Common myeloid progenitor, CD34-positive (primary cell): ENCODE data around the gene PRR29.

Experiments
- CTCF ChIA-PET: fragments of 350-600 bp; sonication (Branson Sonifier 250); formaldehyde crosslinking; loops from one replicate; lab custom pipeline; 2021; ENCODE audit warnings: antibody characterized with exemption; lab: Charles Lee
- POLR2A ChIA-PET: fragments of 350-600 bp; sonication (Branson Sonifier 250); formaldehyde crosslinking; loops from one replicate; lab custom pipeline; 2021; ENCODE audit warnings: antibody characterized with exemption; lab: Charles Lee
- DNase-seq, 3 donors: peaks; one replicate each; pipeline versions ENCODE4 v3.0.0 to v3.0.0-alpha.2; 2013
- H3K27ac ChIP-seq, 2 experiments: 1 replicate in 1 of 2; 2 replicates in 1 of 2; pipeline ENCODE4 v1.7.0; 2013; ENCODE audit warnings: inconsistent platforms in 2 of 2, low read length in 2 of 2, mild to moderate bottlenecking in 2 of 2, low read depth in 1 of 2, moderate library complexity in 1 of 2; ENCODE audit not compliant: severe bottlenecking in 2 of 2, insufficient read depth in 1 of 2, poor library complexity in 1 of 2
- H3K27me3 ChIP-seq, 5 experiments: replicated peaks in 2 of 5; 1 replicate in 3 of 5; 2 replicates in 2 of 5; pipeline versions ENCODE4 v1.6.1 to v1.7.0; 2013; ENCODE audit warnings: low read length in 4 of 5, mild to moderate bottlenecking in 2 of 5, moderate library complexity in 2 of 5, inconsistent platforms in 1 of 5; ENCODE audit not compliant: insufficient read depth in 5 of 5, control insufficient read depth in 4 of 5
- H3K36me3 ChIP-seq, 4 experiments: 1 replicate in 2 of 4; 2 replicates in 2 of 4; pipeline versions ENCODE4 v1.6.1 to v1.7.0; 2013; ENCODE audit warnings: low read length in 3 of 4, control low read depth in 1 of 4, mild to moderate bottlenecking in 1 of 4; ENCODE audit not compliant: control insufficient read depth in 4 of 4, insufficient read depth in 4 of 4
- H3K4me1 ChIP-seq, 4 experiments: 1 replicate in 3 of 4; 2 replicates in 1 of 4; pipeline versions ENCODE4 v1.6.1 to v1.7.1; 2013; ENCODE audit warnings: low read length in 3 of 4, mild to moderate bottlenecking in 3 of 4, control low read depth in 1 of 4, inconsistent platforms in 1 of 4, moderate library complexity in 1 of 4; ENCODE audit not compliant: control insufficient read depth in 4 of 4, insufficient read depth in 4 of 4; ENCODE audit errors: control extremely low read depth in 1 of 4
- H3K4me3 ChIP-seq, 7 experiments: 1 replicate in 4 of 7; 2 replicates in 3 of 7; pipeline versions ENCODE4 v1.5.1 to v1.7.0; 2013; ENCODE audit warnings: mild to moderate bottlenecking in 7 of 7, low read length in 6 of 7, moderate library complexity in 6 of 7, inconsistent platforms in 2 of 7, low read depth in 2 of 7, control low read depth in 1 of 7; ENCODE audit not compliant: insufficient read depth in 4 of 7, control insufficient read depth in 1 of 7; ENCODE audit errors: extremely low read depth in 1 of 7
- H3K9me3 ChIP-seq, 5 experiments: 1 replicate in 4 of 5; 2 replicates in 1 of 5; pipeline versions ENCODE4 v1.6.1 to v1.7.1; 2013; ENCODE audit warnings: low read length in 4 of 5, mild to moderate bottlenecking in 2 of 5, inconsistent platforms in 1 of 5, low read depth in 1 of 5, moderate library complexity in 1 of 5; ENCODE audit not compliant: control insufficient read depth in 4 of 5, insufficient read depth in 2 of 5; ENCODE audit errors: control extremely low read depth in 1 of 5
- WGBS: methylation state at CpG from one replicate; pipeline ENCODE4 v1.1.5; 2013; ENCODE audit not compliant: insufficient coverage; 5-methylcytosine and 5-hydroxymethylcytosine counted together

The PRR29 gene

DNA sequence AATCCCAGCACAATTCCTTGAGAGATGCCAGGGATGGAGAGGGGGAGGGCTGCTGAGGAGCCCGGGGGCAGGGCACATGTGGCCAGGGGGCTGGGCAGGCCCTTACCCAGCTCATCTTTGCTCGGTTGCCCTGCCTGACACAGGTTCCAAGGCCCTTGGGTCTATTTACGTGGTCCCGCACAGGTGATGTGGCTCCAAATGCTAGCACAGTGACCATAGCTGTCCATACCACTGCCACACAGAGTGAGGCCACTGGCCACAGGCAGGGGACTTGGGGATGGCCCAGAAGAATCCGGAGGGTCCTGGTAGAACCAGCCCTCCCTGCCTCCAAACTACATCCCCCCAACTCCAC, 10.0 kb upstream of the PRR29 start:
- DNase-seq = no peak
- Histone ChIP-seq H3K36me3 (no peaks in the 10 kb centered on the region), H3K9me3 (no peaks in the 10 kb centered on the region), H3K4me1 (peaks cover 4 to 67% (median 57%) of the 10 kb centered on the region in 4 experiments), H3K27ac (no peak overlapping the region), H3K4me3 (no peak overlapping the region), H3K27me3 (no peaks in the 10 kb centered on the region)
- CTCF ChIA-PET = interaction anchor here (1.0 to 4.9 kb wide), 7 partner anchors 13 to 70 kb away, joined by 3 to 56 read pairs (median 5); partner anchors contain the start of genes GH1 and ICAM2
- 100% methylated on average over 2 of the region's 5 CpGs for WGBS
- POLR2A ChIA-PET = no interaction called here

DNA sequence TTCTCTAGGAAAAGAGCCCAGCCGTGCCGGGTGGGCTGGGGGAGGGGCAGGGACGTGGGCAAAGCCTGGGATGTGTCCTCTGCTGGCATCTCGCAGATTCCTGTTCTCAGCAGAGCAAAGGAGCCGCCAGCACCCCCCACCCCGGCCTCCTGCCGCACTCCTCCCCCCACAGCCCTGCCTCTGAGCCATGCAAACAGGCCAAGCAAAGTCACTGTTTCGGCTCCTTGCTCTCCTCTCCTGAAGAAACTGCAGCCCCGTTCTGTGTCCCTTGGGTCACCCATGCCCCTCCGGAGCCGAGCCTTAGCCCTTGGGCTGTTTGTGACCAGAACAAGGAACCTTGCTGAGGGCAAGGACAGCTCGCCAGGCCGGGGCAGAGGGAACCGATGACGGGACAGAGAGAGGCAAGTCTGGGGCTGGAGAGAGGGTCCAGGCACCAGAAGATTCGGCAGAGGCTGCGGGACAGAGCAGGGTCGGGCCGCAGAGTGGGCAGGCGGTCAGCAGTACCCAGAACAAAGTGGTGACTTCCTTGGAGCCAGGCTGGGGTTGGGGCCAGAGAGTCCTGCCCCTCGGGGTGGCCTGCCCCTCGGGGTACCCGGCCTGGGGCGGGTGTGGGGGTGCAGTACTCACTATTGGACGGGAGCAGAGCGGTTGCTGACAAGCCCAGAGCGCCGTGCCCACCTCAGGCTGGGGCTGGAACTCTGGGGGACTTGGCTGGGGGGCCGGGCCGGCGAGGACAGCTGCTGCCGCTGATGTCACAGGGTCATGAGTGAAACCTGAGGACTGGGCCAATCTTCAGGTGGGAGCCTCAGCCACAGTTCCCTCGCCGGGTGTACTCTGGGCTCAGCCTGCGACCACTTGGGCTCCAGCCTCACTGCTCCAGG, 9.2 kb upstream of the PRR29 start:
- Histone ChIP-seq H3K27me3 (no peaks in the 10 kb centered on the region), H3K27ac (no peak overlapping the region), H3K4me1 (peaks cover 0 to 61% (median 51%) of the 10 kb centered on the region in 4 experiments), H3K36me3 (no peaks in the 10 kb centered on the region), H3K4me3 (no peak overlapping the region), H3K9me3 (no peaks in the 10 kb centered on the region)
- WGBS = 93% methylated on average over 34 of the region's 35 CpGs
- ChIA-PET CTCF (interaction anchor here (1.0 to 4.9 kb wide), 12 partner anchors 8 to 145 kb away, joined by 3 to 56 read pairs (median 8); partner anchors contain the start of gene GH1), POLR2A (no interaction called here)
- DNase-seq = no peak

DNA sequence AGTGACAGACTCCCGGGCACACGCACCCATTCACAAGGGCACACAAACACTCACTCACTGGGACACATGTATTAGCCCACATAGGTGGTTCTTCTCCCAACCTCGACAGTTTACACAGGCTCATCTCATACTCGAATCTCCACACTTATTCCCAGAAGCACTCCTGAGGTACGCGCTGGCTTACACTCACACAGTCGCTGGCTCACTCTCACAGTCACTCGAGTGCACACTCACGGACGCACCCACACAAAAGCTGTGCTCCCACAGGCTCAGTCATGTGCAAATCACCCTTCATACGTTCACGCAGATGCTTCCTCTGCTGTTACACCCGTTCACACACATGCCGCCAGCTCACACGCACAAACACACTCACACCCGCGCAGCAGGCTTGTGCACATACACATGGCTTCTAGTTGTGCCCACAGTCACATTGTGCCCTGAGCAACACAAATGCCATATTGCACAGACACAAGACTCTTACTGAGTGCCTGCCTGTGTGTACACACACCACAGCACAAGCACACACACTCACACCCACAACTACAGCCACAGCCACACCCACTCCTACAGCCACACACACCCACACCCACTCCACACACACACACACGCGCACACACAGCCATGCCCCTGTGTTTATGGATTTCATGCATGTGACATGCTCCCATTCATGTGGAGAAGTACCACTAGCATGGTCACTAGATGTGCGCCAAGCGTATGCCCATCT, 8.4 kb upstream of the PRR29 start:
- Histone ChIP-seq H3K36me3 (no peaks in the 10 kb centered on the region), H3K27me3 (no peaks in the 10 kb centered on the region), H3K4me1 (peaks cover 0 to 53% (median 44%) of the 10 kb centered on the region in 4 experiments), H3K4me3 (no peak overlapping the region), H3K27ac (no peak overlapping the region), H3K9me3 (no peaks in the 10 kb centered on the region)
- 91% methylated on average over 16 of the region's 21 CpGs for WGBS
- CTCF ChIA-PET = interaction anchor here (0.5 to 13.9 kb wide), 31 partner anchors 9 to 144 kb away, joined by 3 to 230 read pairs (median 5); partner anchors contain the start of genes GH1 and ICAM2
- POLR2A ChIA-PET = interaction anchor here (0.6 to 1.4 kb wide), 2 partner anchors 30 to 142 kb away, joined by 4 to 7 read pairs; partner anchors contain the start of gene ICAM2
- no peak for DNase-seq

DNA sequence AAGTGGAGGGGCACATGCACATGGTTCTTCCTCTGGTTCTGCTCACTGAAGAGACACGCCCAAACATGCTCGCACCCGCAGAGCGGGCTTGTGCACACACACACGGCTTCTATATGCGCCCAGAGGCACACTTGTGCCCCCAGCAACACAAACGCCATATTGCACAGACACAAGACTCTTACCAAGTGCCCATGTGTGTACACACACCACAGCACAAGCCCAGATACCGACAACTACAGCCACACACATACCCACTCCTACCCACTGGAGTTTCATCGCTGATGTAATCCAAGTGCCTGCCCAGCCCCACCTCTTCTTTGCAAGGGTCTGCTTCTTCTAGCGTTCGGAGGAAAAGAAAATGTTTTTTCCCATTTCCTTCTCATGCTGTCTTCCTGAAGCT, 6.5 kb upstream of the PRR29 start:
- ChIA-PET CTCF (interaction anchor here (0.8 to 13.9 kb wide), 6 partner anchors 8 to 72 kb away, joined by 3 to 230 read pairs (median 8); partner anchors contain the start of genes GH1 and ICAM2), POLR2A (no interaction called here)
- Histone ChIP-seq H3K9me3 (no peaks in the 10 kb centered on the region), H3K4me1 (peaks cover 0 to 42% (median 27%) of the 10 kb centered on the region in 4 experiments), H3K4me3 (no peak overlapping the region), H3K27ac (no peak overlapping the region), H3K36me3 (no peaks in the 10 kb centered on the region), H3K27me3 (no peaks in the 10 kb centered on the region)
- WGBS = 98% methylated on average over 9 of the region's 11 CpGs
- no peak for DNase-seq

DNA sequence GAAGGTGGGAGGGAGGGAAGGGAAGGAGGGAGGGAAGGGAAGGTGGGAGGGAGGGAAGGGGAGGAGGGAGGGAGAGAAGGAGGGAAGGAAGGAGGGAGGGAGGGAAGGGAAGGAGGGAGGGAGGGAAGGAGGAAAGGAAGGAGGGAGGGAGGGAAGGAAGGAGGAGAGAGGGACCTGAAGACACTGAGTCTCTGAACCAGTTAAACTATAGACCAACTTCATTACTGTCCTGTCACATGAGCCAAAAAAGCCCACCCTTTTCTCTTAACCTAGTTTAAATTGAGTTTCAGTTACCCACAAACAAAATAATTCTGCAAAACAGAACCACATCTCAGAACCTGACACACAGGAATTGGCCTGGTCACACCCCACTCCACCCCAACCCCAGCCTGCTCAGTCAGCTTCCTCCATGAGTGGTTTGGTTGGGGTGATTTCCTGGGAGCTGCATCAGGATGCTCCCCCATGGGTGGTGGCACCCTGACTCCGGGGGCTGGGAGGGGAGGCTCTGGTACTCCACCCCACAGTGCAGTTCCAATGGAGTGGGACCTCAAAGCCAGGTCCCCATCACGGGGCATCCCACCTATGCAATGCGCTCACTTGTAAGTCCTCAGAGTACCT, 4.7 kb upstream of the PRR29 start:
- H3K9me3 ChIP-seq = no peaks in the 10 kb centered on the region
- H3K4me1 ChIP-seq = peaks cover 0 to 39% (median 23%) of the 10 kb centered on the region in 4 experiments
- no peaks in the 10 kb centered on the region for H3K27me3 ChIP-seq
- POLR2A ChIA-PET = no interaction called here
- CTCF ChIA-PET = interaction anchor here (0.8 to 13.9 kb wide), 12 partner anchors 8 to 140 kb away, joined by 3 to 230 read pairs (median 4); partner anchors contain the start of genes GH1 and ICAM2
- H3K36me3 ChIP-seq = no peaks in the 10 kb centered on the region
- no peak overlapping the region for H3K4me3 ChIP-seq
- no peak for DNase-seq
- H3K27ac ChIP-seq = no peak overlapping the region
- WGBS = 100% methylated on average over 1 of the region's 3 CpGs

DNA sequence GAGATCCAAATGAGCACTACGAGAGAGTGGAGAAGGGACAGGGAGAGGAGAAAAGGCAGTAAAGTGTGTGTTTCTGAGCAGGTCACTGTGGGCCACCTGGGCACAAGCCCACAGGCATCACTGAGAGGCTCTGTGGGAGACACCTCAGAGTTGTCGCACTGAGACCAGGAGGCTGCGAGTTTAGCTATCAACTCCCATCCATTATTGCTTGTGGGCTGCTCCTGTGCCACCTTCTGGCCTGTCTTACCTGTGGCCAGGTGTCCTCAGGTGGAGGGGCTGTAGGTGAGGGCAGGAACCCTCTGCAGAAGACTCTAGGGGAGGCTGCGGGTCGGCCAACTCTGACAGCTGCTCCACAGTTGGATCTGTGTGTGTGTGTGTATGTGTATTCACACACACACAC, 2.5 kb upstream of the PRR29 start:
- H3K36me3 ChIP-seq = no peaks in the 10 kb centered on the region

More for the DNA sequence above, 2.5 kb upstream of the PRR29 start:
- no peak for DNase-seq
- ChIA-PET CTCF (interaction anchor here (1.1 to 13.9 kb wide), 3 partner anchors 9 to 59 kb away, joined by 3 to 230 read pairs (median 12); partner anchors contain the start of gene ICAM2), POLR2A (no interaction called here)
- Histone ChIP-seq H3K4me1 (peaks cover 0 to 38% (median 23%) of the 10 kb centered on the region in 4 experiments), H3K27ac (no peak overlapping the region), H3K9me3 (no peaks in the 10 kb centered on the region), H3K27me3 (no peaks in the 10 kb centered on the region), H3K4me3 (no peak overlapping the region)
- WGBS = 100% methylated on average over 3 of the region's 5 CpGs
